PC-9 (cell line): ENCODE results near the gene LOXL3. TPM values are rescaled to one million over a fixed set of nuclear protein-coding genes. Genes with fewer than 3 reads are reported as not detected.
A peak's percentile ranks its signal among the peaks of the same experiment; 100 is the strongest.

ENCODE experiments used
- BruUV-seq: library from RNA; stranded (reverse); fragments of 400-500 nt; replicated peaks from 2 replicates; lab custom pipeline; 2021; lab: Mats Ljungman, UMichigan
- CTCF ChIA-PET: fragments of 300-600 bp; sonication (Branson Sonifier 250); formaldehyde crosslinking; loops from one replicate; lab custom pipeline; 2022; ENCODE audit warnings: antibody characterized with exemption; lab: Charles Lee
- POLR2A ChIA-PET: fragments of 300-600 bp; sonication (Branson Sonifier 250); formaldehyde crosslinking; loops from one replicate; lab custom pipeline; 2022; ENCODE audit warnings: antibody characterized with exemption; ENCODE audit not compliant: unreplicated experiment; lab: Charles Lee
- DNase-seq, 2 experiments: peaks; one replicate each; pipeline versions ENCODE4 v3.0.0 to v3.0.0-alpha.2; 2015 to 2022; ENCODE audit warnings: mixed read lengths in 1 of 2
- H2AFZ ChIP-seq: fragments of 200-600 bp; sonication (generic); 2 replicates; pipeline ENCODE4 v1.8.1; 2017; ENCODE audit warnings: antibody characterized with exemption
- H3F3A ChIP-seq: fragments of 200-600 bp; sonication (generic); 2 replicates; pipeline ENCODE4 v1.8.1; 2017; ENCODE audit warnings: antibody characterized with exemption, mild to moderate bottlenecking, low read depth; ENCODE audit not compliant: insufficient read depth
- H3K27ac ChIP-seq: fragments of 200-600 bp; sonication (generic); 2 replicates; pipeline ENCODE4 v1.6.1; 2016; ENCODE audit warnings: mixed run types
- H3K27me3 ChIP-seq: fragments of 200-600 bp; sonication (generic); 2 replicates; pipeline ENCODE4 v1.6.1; 2016; ENCODE audit warnings: low read depth, mixed run types; ENCODE audit not compliant: insufficient read depth
- H3K36me3 ChIP-seq: fragments of 200-600 bp; sonication (generic); 2 replicates; pipeline ENCODE4 v1.6.1; 2016; ENCODE audit warnings: low read depth, mixed run types
- H3K4me1 ChIP-seq: fragments of 200-600 bp; sonication (generic); replicated peaks from 2 replicates; pipeline ENCODE4 v1.6.1; 2016; ENCODE audit warnings: mixed run types; ENCODE audit not compliant: insufficient read depth
- H3K4me2 ChIP-seq: fragments of 200-600 bp; sonication (generic); 2 replicates; pipeline ENCODE4 v1.6.1; 2017; ENCODE audit warnings: mixed run types
- H3K4me3 ChIP-seq: fragments of 200-600 bp; sonication (generic); 2 replicates; pipeline ENCODE4 v1.6.1; 2016; ENCODE audit warnings: mixed run types
- H3K79me2 ChIP-seq: fragments of 200-600 bp; sonication (generic); 2 replicates; pipeline ENCODE4 v1.6.1; 2017; ENCODE audit warnings: low read depth, mixed run types
- H3K9me2 ChIP-seq: fragments of 200-600 bp; sonication (generic); 2 replicates; pipeline ENCODE4 v1.8.1; 2017; ENCODE audit warnings: mild to moderate bottlenecking; ENCODE audit not compliant: insufficient read depth
- H3K9me3 ChIP-seq: fragments of 200-600 bp; sonication (generic); 2 replicates; pipeline ENCODE4 v1.8.1; 2016; ENCODE audit warnings: low read depth; ENCODE audit not compliant: insufficient read depth
- H4K20me1 ChIP-seq: fragments of 200-600 bp; sonication (generic); 2 replicates; pipeline ENCODE4 v1.8.1; 2017; ENCODE audit not compliant: insufficient read depth
- EZH2 ChIP-seq: fragments of 200-600 bp; sonication (generic); IDR thresholded peaks from 2 replicates; pipeline ENCODE4 v1.8.0; 2017; ENCODE audit warnings: antibody characterized with exemption, low read depth
- intact Hi-C: fragments of 100-400 bp; cut with micrococcal nuclease; formaldehyde crosslinking; loops from one replicate; pipeline ENCODE4 v1.10.0; 2022; ENCODE audit not compliant: unreplicated experiment
- total RNA-seq: library from RNA; stranded (reverse); gene quantifications from 2 replicates; pipeline ENCODE4 v1.2.3, GENCODE V29; 2021
- TF ChIP-seq, protein P1 (sequence below): fragments of 200-600 bp; sonication (generic); conservative IDR thresholded peaks from 2 replicates; pipeline ENCODE4 v1.6.1; 2017; ENCODE audit warnings: mixed run types, antibody characterized with exemption, mild to moderate bottlenecking, moderate library complexity

Gene LOXL3
- total RNA-seq, 1 experiment from 2014 or later: 3.1 TPM

DNA sequence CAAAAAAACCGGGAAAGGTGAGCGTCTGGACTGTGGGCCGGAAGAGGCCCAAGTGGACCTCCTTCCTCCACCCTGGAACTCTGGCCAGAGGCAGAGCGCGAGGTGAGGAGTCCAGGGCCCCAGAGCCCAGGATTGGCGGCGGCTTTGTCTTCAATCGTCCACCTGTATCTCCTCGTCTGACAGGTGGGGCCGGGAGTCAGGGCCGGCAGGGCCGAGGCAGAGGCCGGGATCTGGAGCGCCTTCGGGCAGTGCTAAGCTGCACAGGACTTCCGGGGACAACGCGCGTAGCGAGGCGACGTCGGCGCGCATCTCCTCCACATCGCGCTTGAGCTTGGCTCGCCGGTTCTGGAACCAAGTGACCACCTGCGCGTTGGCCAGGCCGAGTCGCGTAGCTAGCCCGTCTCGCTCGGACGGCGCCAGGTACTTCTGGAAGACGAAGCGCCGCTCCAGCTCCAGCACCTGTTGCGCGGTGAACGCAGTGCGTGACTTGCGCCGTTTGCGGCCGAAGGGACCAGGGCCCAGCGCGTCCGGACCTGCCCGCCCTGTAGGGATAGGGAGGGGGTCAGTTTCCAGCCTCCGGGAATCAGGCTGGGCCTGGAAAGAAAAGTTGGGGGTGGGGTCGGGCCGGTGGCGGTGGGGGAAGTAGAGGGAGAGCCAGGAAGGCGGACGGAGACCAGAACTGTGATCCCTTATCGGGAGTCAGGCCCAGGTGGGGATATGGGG is 55.8 kb downstream of the LOXL3 start:
- H2AFZ ChIP-seq: peak overlapping the region; percentile 88
- CTCF ChIA-PET: interaction anchor here (0.6 to 0.7 kb wide), 2 partner anchors 14 to 91 kb away, joined by 4 read pairs; no protein-coding TSS in a partner anchor
- H3K9me2 ChIP-seq: no peaks in the 10 kb centered on the region
- POLR2A ChIA-PET: interaction anchor here (0.6 kb wide), 1 partner anchor 39 kb away, joined by 4 read pairs; the partner anchor contains the start of gene WBP1
- H3K27ac ChIP-seq: peak overlapping the region; percentile 27; the same call in 1 of the 2 replicates
- DNase-seq: peak; percentile 68 to 69
- H3K4me3 ChIP-seq: peak overlapping the region; percentile 62
- TF ChIP-seq, protein P1, sequence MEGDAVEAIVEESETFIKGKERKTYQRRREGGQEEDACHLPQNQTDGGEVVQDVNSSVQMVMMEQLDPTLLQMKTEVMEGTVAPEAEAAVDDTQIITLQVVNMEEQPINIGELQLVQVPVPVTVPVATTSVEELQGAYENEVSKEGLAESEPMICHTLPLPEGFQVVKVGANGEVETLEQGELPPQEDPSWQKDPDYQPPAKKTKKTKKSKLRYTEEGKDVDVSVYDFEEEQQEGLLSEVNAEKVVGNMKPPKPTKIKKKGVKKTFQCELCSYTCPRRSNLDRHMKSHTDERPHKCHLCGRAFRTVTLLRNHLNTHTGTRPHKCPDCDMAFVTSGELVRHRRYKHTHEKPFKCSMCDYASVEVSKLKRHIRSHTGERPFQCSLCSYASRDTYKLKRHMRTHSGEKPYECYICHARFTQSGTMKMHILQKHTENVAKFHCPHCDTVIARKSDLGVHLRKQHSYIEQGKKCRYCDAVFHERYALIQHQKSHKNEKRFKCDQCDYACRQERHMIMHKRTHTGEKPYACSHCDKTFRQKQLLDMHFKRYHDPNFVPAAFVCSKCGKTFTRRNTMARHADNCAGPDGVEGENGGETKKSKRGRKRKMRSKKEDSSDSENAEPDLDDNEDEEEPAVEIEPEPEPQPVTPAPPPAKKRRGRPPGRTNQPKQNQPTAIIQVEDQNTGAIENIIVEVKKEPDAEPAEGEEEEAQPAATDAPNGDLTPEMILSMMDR: no peak
- no peak for TF ChIP-seq EZH2
- H3K4me1 ChIP-seq: peaks cover 16% of the 10 kb centered on the region
- intact Hi-C loops: no loop called here
- H3K36me3 ChIP-seq: no peaks in the 10 kb centered on the region
- H3K4me2 ChIP-seq: peak overlapping the region; percentile 88
- H4K20me1 ChIP-seq: no peaks in the 10 kb centered on the region
- TSS peak; percentile 44 for BruUV-seq
- peaks cover 10% of the 10 kb centered on the region; the same call in 1 of the 2 replicates for H3K79me2 ChIP-seq
- no peaks in the 10 kb centered on the region for H3K27me3 ChIP-seq
- H3F3A ChIP-seq: peaks cover 16% of the 10 kb centered on the region; the same call in 1 of the 2 replicates
- no peaks in the 10 kb centered on the region for H3K9me3 ChIP-seq

DNA sequence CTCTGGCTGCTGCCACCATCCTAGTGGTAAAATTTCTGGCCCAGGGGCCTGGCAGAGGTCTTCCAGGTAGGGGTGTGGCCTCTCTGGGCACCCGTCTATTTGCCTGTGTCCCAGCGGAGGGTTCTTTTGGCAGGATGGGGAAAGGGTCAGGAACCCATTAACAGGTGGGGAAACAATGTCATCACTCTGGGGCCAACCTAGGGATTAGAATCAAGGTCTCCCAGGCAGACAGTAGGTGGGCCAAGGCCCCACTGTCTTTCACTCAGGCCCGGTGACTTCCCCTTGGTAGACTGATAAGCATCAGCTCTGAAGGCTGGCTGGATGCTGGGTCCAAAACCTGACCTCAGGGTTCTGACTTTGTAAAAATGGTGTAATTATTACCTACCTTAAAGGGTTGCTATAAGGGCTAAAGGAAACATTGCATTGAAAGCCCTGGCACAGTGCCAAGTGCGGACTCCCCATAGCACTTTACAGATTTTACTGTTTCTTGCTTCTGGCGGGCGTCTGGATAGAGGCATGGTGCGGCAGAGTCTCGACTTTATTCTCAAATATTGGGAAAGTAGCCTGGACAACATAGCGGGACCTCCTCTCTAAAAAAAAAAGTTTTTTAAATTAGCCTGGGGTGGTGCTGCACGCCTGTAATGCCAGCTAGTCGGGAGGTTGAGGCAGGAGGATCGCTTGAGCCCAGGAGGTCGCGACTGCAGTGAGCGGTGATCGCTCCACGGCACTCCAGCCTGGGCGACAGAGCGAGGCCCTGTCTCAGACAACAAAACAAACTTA is 56.6 kb downstream of the LOXL3 start:
- no peaks in the 10 kb centered on the region for H3K36me3 ChIP-seq
- peak overlapping the region; percentile 88 for H2AFZ ChIP-seq
- ChIA-PET POLR2A (no interaction called here), CTCF (interaction anchor here (0.6 kb wide), 1 partner anchor 13 kb away, joined by 4 read pairs; no protein-coding TSS in a partner anchor)
- no peaks in the 10 kb centered on the region for H3K9me3 ChIP-seq
- peaks cover 16% of the 10 kb centered on the region for H3K4me1 ChIP-seq
- peak overlapping the region; percentile 27; the same call in 1 of the 2 replicates for H3K27ac ChIP-seq
- BruUV-seq: no TSS peak
- peaks cover 16% of the 10 kb centered on the region; the same call in 1 of the 2 replicates for H3F3A ChIP-seq
- peak overlapping the region; percentile 88 for H3K4me2 ChIP-seq
- TF ChIP-seq, protein P1: no peak
- TF ChIP-seq EZH2: no peak
- H3K27me3 ChIP-seq: no peaks in the 10 kb centered on the region
- peaks cover 10% of the 10 kb centered on the region; the same call in 1 of the 2 replicates for H3K79me2 ChIP-seq
- H3K9me2 ChIP-seq: no peaks in the 10 kb centered on the region
- no peak for DNase-seq
- peak overlapping the region; percentile 62 for H3K4me3 ChIP-seq
- intact Hi-C loops: no loop called here
- H4K20me1 ChIP-seq: no peaks in the 10 kb centered on the region

DNA sequence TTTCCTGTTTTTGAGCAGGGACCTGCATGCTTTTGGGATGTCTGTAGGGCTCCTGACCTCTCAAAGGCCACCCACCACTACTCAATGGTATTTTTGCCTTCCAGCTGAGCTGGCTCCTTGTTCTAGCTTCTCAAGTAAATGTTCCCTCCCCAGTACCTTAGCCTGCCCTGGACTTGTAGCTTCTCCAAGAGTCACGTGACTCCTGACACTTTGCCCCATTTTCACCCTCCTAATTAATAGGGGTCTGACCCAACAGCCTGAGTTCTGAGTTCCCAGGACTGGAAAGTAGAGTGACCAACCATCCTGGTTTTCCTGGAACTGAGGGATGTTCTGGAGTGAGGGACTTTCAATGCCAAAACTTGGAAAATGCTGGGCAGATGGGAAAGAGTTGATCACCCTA is 58.3 kb downstream of the LOXL3 start:
- H3K4me1 ChIP-seq: peaks cover 16% of the 10 kb centered on the region
- no peaks in the 10 kb centered on the region for H3K9me2 ChIP-seq
- no peaks in the 10 kb centered on the region for H3K27me3 ChIP-seq
- H2AFZ ChIP-seq: no peak overlapping the region
- TF ChIP-seq, protein P1: no peak
- no peak for TF ChIP-seq EZH2
- ChIA-PET POLR2A (no interaction called here), CTCF (no interaction called here)
- no peaks in the 10 kb centered on the region for H3K9me3 ChIP-seq
- H3K36me3 ChIP-seq: no peaks in the 10 kb centered on the region
- no peak overlapping the region for H3K27ac ChIP-seq
- peaks cover 4% of the 10 kb centered on the region; the same call in 1 of the 2 replicates for H3F3A ChIP-seq
- BruUV-seq: no TSS peak
- intact Hi-C loops: no loop called here
- no peaks in the 10 kb centered on the region for H4K20me1 ChIP-seq
- peaks cover 10% of the 10 kb centered on the region; the same call in 1 of the 2 replicates for H3K79me2 ChIP-seq
- no peak for DNase-seq
- no peak overlapping the region for H3K4me3 ChIP-seq
- no peak overlapping the region for H3K4me2 ChIP-seq
